HUES48 (cell line): ENCODE data around the gene MORN4.
"Not testable (repeated sequence)": the region's sequence is repeated elsewhere in the genome, so short reads cannot be mapped to it uniquely, and the experiment has no call there.

ENCODE experiments used
- H3K27ac ChIP-seq: one replicate; pipeline ENCODE4 v1.7.0; 2013; ENCODE audit warnings: low read depth, low read length, inconsistent platforms
- H3K27me3 ChIP-seq: 2 replicates; pipeline ENCODE4 v1.6.1; 2013; ENCODE audit warnings: mild to moderate bottlenecking, low read length; ENCODE audit not compliant: control insufficient read depth, insufficient read depth
- H3K36me3 ChIP-seq: 2 replicates; pipeline ENCODE4 v1.6.1; 2013; ENCODE audit warnings: low read length; ENCODE audit not compliant: control insufficient read depth, insufficient read depth
- H3K4me1 ChIP-seq: 2 replicates; pipeline ENCODE4 v1.6.1; 2013; ENCODE audit warnings: mild to moderate bottlenecking, low read length; ENCODE audit not compliant: control insufficient read depth, insufficient read depth
- H3K4me3 ChIP-seq: 2 replicates; pipeline ENCODE4 v1.5.1; 2013; ENCODE audit warnings: mild to moderate bottlenecking, low read depth, low read length
- H3K9ac ChIP-seq: 2 replicates; pipeline ENCODE4 v1.6.1; 2013; ENCODE audit warnings: mild to moderate bottlenecking, low read depth, low read length, moderate library complexity
- H3K9me3 ChIP-seq: 2 replicates; pipeline ENCODE4 v1.6.1; 2013; ENCODE audit warnings: low read length; ENCODE audit not compliant: control insufficient read depth, insufficient read depth

The MORN4 gene

GRCh38 chr10:97659589-97659988 lies 26.3 kb upstream of the MORN4 start:
- Histone ChIP-seq H3K9ac (no peak overlapping the region), H3K27ac (no peak overlapping the region), H3K36me3 (peaks cover 82% of the 10 kb centered on the region), H3K9me3 (no peaks in the 10 kb centered on the region), H3K27me3 (no peaks in the 10 kb centered on the region), H3K4me3 (no peak overlapping the region), H3K4me1 (no peaks in the 10 kb centered on the region)

- H3K36me3 ChIP-seq: peaks cover 83% of the 10 kb centered on the region
- no peaks in the 10 kb centered on the region for H3K27me3 ChIP-seq
- no peaks in the 10 kb centered on the region for H3K4me1 ChIP-seq
- no peak overlapping the region for H3K9ac ChIP-seq
- H3K4me3 ChIP-seq: no peak overlapping the region
- H3K9me3 ChIP-seq: no peaks in the 10 kb centered on the region
- H3K27ac ChIP-seq: no peak overlapping the region
Measured at GRCh38 chr10:97656777-97657176, 23.5 kb upstream of the MORN4 start.

- Histone ChIP-seq H3K9ac (no peak overlapping the region), H3K27ac (no peak overlapping the region), H3K4me3 (no peak overlapping the region)
Measured at GRCh38 chr10:97651773-97652172, 18.5 kb upstream of the MORN4 start.

GRCh38 chr10:97650726-97651125 lies 17.4 kb upstream of the MORN4 start:
- no peak overlapping the region for H3K9ac ChIP-seq
- H3K9me3 ChIP-seq: no peaks in the 10 kb centered on the region
- H3K27ac ChIP-seq: no peak overlapping the region
- peaks cover 19% of the 10 kb centered on the region for H3K4me1 ChIP-seq
- H3K36me3 ChIP-seq: peaks cover 47% of the 10 kb centered on the region
- no peaks in the 10 kb centered on the region for H3K27me3 ChIP-seq
- H3K4me3 ChIP-seq: no peak overlapping the region

More at GRCh38 chr10:97651773-97652172, 18.5 kb upstream of the MORN4 start:
- Histone ChIP-seq H3K27me3 (no peaks in the 10 kb centered on the region), H3K36me3 (peaks cover 57% of the 10 kb centered on the region), H3K4me1 (peaks cover 19% of the 10 kb centered on the region), H3K9me3 (no peaks in the 10 kb centered on the region)

GRCh38 chr10:97649405-97649750 lies 16.1 kb upstream of the MORN4 start:
- not testable (repeated sequence) for H3K9ac ChIP-seq, H3K9me3 ChIP-seq, H3K27me3 ChIP-seq
- Histone ChIP-seq H3K36me3 (peaks cover 45% of the 10 kb centered on the region), H3K4me1 (peaks cover 19% of the 10 kb centered on the region), H3K4me3 (peak overlapping the region; percentile 44; the same call in 1 of the 2 replicates), H3K27ac (peak overlapping the region; percentile 89)

- H3K4me3 ChIP-seq: peak overlapping the region; percentile 44
- H3K4me1 ChIP-seq: peaks cover 19% of the 10 kb centered on the region
- H3K9ac ChIP-seq: no peak overlapping the region
- peaks cover 42% of the 10 kb centered on the region for H3K36me3 ChIP-seq
- H3K27ac ChIP-seq: peak overlapping the region; percentile 89
- no peaks in the 10 kb centered on the region for H3K27me3 ChIP-seq
- H3K9me3 ChIP-seq: no peaks in the 10 kb centered on the region
Measured at GRCh38 chr10:97648562-97649404, 15.5 kb upstream of the MORN4 start.

- H3K9ac ChIP-seq: no peak overlapping the region
- no peak overlapping the region for H3K4me3 ChIP-seq
- peaks cover 19% of the 10 kb centered on the region for H3K4me1 ChIP-seq
- H3K9me3 ChIP-seq: no peaks in the 10 kb centered on the region
- peak overlapping the region; percentile 1 for H3K27ac ChIP-seq
- H3K36me3 ChIP-seq: peaks cover 38% of the 10 kb centered on the region
- no peaks in the 10 kb centered on the region for H3K27me3 ChIP-seq
Measured at GRCh38 chr10:97647556-97647955, 14.3 kb upstream of the MORN4 start.

GRCh38 chr10:97644936-97645335 lies 11.6 kb upstream of the MORN4 start:
- peaks cover 18% of the 10 kb centered on the region for H3K36me3 ChIP-seq
- H3K9me3 ChIP-seq: no peaks in the 10 kb centered on the region
- no peak overlapping the region for H3K27ac ChIP-seq
- peaks cover 27% of the 10 kb centered on the region for H3K4me1 ChIP-seq
- no peaks in the 10 kb centered on the region for H3K27me3 ChIP-seq
- no peak overlapping the region for H3K4me3 ChIP-seq
- H3K9ac ChIP-seq: no peak overlapping the region

GRCh38 chr10:97643441-97643985 lies 10.2 kb upstream of the MORN4 start:
- no peak overlapping the region for H3K9ac ChIP-seq
- peaks cover 23% of the 10 kb centered on the region for H3K4me1 ChIP-seq
- H3K4me3 ChIP-seq: no peak overlapping the region
- no peak overlapping the region for H3K27ac ChIP-seq
- peaks cover 18% of the 10 kb centered on the region for H3K36me3 ChIP-seq
- no peaks in the 10 kb centered on the region for H3K9me3 ChIP-seq
- H3K27me3 ChIP-seq: no peaks in the 10 kb centered on the region

- not testable (repeated sequence) for H3K27me3 ChIP-seq, H3K4me3 ChIP-seq, H3K9me3 ChIP-seq, H3K9ac ChIP-seq, H3K27ac ChIP-seq
- Histone ChIP-seq H3K4me1 (peaks cover 19% of the 10 kb centered on the region), H3K36me3 (peaks cover 18% of the 10 kb centered on the region)
Measured at GRCh38 chr10:97642471-97643159, 9.3 kb upstream of the MORN4 start.
